Naive B cell (primary cell): ENCODE results near the gene CLUH. TPM values are rescaled to one million over a fixed set of nuclear protein-coding genes. Genes with fewer than 3 reads are reported as not detected.

ENCODE experiments used
- polyA plus RNA-seq, 6 donors: library from polyadenylated mRNA; unstranded; fragments of 300-500 nt; fragmentation: Illumina TruSeq; gene quantifications; one replicate each; pipeline ENCODE4 v1.2.3, GENCODE V29; 2021; ENCODE audit warnings: low read depth in 6 of 6

The CLUH gene
- polyA plus RNA-seq, 6 donors from 2014 or later, result 3.4 to 14.2 (median 5.3) TPM

Other genes with a start within 250 kb of the CLUH start
- 10 to 100 TPM; 11.9 to 34.3 (median 20.8) TPM for gene METTL16, start 199.9 kb downstream of the CLUH start, polyA plus RNA-seq
- 10 to 100 TPM in 5 of 6 donors, 1 to 10 TPM in 1; 9.0 to 16.2 (median 12.2) TPM for gene PAFAH1B1, start 118.1 kb downstream of the CLUH start, polyA plus RNA-seq
- gene CCDC92B, start 37.9 kb upstream of the CLUH start, polyA plus RNA-seq, result not detected
- gene RAP1GAP2, start 84.7 kb upstream of the CLUH start, polyA plus RNA-seq, result 1 to 10 TPM in 3 of 6 donors, under 1 TPM in 2, not detected in 1; 0.96 to 2.9 (median 1.4) TPM